Middle frontal gyrus (tissue), 1 donor: ENCODE results near the gene TMUB1.

ENCODE experiments used
- DNase-seq: peaks from one replicate; pipeline ENCODE4 v3.0.0-alpha.2; 2015; ENCODE audit warnings: low spot score; ENCODE audit errors: extremely low spot score

Gene TMUB1

GRCh38 chr7:151071032-151071866 is 12.0 kb downstream of the TMUB1 start:
- DNase-seq, result no peak

GRCh38 chr7:151070574-151070960 is 12.7 kb downstream of the TMUB1 start:
- no peak for DNase-seq

- DNase-seq, result no peak
These were observed 13.3 kb downstream of the TMUB1 start for GRCh38 chr7:151069841-151070573.

- no peak for DNase-seq
These were observed 15.1 kb downstream of the TMUB1 start for GRCh38 chr7:151068069-151068773.

- no peak for DNase-seq
These were observed 16.9 kb downstream of the TMUB1 start for GRCh38 chr7:151066273-151066974.

- DNase-seq, result no peak
These were observed 17.8 kb downstream of the TMUB1 start for GRCh38 chr7:151065516-151065915.

GRCh38 chr7:151064993-151065392 is 18.3 kb downstream of the TMUB1 start:
- DNase-seq, result no peak

- DNase-seq, result no peak
These were observed 18.8 kb downstream of the TMUB1 start for GRCh38 chr7:151064454-151064853.

- DNase-seq, result no peak
These were observed 20.1 kb downstream of the TMUB1 start for GRCh38 chr7:151063212-151063561.

GRCh38 chr7:151062399-151063211 is 20.7 kb downstream of the TMUB1 start:
- no peak for DNase-seq

GRCh38 chr7:151062111-151062398 is 21.2 kb downstream of the TMUB1 start:
- DNase-seq, result no peak

- no peak for DNase-seq
These were observed 21.8 kb downstream of the TMUB1 start for GRCh38 chr7:151061213-151062110.

GRCh38 chr7:151060416-151061212 is 22.7 kb downstream of the TMUB1 start:
- DNase-seq, result no peak

GRCh38 chr7:151060113-151060415 is 23.2 kb downstream of the TMUB1 start:
- DNase-seq, result no peak

- peak; percentile 66 for DNase-seq
These were observed 23.8 kb downstream of the TMUB1 start, which contains the start of gene SLC4A2 for GRCh38 chr7:151059367-151060112. TSS of gene SLC4A2 (plus strand) at chr7:151059589. CDS start at chr7:151061988, 2,399 bp downstream.

GRCh38 chr7:151058781-151059366 is 24.4 kb downstream of the TMUB1 start:
- DNase-seq, result no peak

- peak; percentile 99 for DNase-seq
These were observed 25.1 kb downstream of the TMUB1 start for GRCh38 chr7:151057989-151058780.
